NCI-H2107 treated with DMSO at 0.1 percent for 48 hours (cell line): ENCODE data around the gene GAS6.

Source experiments
- DNase-seq: peaks from one replicate; lab custom pipeline; 2025; ENCODE audit not compliant: unreplicated experiment; lab: John Stamatoyannopoulos, UW

GAS6 gene

DNA sequence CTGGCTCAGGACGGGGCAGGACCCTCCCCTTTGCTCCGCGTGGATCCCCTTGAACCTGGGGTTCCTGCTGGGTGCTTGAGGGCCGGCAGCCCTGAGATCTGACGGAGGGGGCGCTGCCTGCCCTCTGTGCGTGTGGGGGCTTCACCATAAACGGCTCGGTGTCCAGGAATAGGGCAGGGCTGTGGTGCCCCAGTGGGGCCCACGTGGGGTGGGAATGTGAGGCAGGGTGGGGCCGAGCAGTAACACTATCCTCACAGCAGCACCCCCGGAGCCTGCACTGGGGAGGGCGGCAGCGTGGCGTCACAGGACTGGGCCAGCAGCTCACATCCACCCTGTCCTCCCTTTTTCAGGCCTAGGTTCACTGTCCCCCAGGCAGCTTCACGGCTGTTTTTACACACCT lies 38.0 kb downstream of the GAS6 start:
- DNase-seq: no peak

DNA sequence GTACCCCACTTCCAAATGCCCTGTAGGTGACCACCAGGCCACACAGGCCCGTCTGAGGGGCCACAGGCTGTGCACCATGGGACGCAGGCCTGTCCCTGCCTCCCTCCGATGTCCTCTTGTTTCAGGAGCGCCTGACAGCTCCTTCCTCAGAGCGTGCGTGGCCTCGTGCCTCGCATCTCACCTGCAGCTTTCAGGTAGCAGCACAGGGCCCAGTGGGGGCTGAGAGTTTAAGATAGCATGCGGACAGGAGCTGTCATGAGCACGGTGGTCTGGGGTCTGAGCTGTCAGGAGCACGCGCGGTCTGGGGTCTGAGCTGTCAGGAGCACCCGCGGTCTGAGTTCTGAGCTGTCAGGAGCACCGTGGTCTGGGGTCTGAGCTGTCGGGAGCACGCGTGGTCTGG lies 40.1 kb downstream of the GAS6 start:
- DNase-seq: no peak

DNA sequence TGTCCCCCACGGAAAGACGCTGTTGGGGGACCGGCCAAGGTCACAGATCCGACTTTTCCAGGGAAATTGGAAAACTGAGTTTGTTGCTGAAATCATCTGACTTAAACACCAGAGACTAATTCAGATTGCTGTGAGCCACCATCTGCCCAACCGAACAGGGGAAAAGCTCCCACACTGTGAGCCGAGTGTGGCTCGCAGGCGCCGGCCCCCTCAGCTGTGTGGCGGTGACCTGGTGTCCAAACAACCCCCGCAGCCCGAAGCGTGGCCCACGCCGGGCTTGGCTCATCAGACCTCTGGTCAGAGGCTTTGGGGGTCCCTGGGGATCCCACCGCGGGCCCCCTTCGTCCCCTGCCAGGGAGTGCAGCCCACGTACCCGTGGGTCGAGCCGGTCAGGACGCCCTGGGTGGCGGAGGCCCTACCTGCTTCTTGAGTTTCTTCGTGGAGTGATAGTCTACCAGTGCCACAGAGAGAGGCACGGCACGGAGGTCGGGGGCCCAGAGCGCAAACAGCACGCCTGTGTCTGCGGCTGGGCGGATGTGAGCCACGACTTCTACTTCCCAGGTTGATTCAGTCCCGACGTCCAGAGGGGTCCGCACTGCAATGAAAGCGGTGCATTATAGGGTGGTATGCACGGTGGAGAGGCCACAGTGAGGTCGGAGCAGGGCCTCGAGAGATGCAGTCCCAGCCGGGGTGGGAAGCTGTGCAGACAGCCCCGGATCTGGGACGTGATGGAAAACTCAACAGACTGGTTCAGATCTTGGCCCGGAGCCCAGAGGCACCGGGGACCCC lies 40.7 kb downstream of the GAS6 start:
- DNase-seq: no peak

DNA sequence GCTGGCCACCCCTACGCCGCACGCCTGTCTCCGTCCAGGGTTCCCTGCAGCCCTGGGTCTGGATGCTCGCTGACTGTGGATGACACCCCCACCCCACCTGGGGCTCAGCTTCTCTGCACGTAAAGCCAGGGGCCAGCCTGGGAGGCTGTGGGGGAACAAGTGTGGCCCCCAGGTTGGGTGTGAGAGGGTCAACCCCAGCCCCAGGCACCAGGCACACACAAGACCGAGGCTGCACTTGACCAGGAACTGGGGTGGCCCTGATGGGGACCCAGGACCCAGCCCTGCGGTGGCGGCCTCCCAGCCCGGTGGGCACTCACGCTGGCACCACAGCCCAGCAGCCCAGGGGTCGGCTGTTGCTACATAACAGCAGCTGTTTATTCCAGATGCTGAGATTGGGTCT lies 41.6 kb downstream of the GAS6 start:
- no peak for DNase-seq

DNA sequence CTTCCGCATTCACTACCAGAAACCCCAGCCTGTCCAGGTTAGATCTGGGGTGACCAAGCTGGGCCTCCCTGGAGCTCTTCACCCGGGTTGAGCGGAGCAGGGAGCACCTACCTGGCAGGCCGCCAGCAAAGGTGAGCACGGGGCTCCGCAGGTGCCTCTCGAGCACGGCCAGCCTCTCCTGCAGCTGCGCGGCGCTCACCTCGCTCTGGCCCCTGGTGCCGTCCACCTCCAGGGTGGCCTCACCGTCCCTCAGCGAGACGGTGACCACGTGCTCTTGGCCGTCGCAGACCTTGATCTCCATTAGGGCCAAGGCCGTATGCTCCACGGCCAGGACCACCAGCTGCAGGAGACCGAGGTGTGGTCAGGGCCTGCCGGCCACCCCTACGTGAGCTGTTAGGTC lies 42.0 kb downstream of the GAS6 start:
- DNase-seq: no peak

DNA sequence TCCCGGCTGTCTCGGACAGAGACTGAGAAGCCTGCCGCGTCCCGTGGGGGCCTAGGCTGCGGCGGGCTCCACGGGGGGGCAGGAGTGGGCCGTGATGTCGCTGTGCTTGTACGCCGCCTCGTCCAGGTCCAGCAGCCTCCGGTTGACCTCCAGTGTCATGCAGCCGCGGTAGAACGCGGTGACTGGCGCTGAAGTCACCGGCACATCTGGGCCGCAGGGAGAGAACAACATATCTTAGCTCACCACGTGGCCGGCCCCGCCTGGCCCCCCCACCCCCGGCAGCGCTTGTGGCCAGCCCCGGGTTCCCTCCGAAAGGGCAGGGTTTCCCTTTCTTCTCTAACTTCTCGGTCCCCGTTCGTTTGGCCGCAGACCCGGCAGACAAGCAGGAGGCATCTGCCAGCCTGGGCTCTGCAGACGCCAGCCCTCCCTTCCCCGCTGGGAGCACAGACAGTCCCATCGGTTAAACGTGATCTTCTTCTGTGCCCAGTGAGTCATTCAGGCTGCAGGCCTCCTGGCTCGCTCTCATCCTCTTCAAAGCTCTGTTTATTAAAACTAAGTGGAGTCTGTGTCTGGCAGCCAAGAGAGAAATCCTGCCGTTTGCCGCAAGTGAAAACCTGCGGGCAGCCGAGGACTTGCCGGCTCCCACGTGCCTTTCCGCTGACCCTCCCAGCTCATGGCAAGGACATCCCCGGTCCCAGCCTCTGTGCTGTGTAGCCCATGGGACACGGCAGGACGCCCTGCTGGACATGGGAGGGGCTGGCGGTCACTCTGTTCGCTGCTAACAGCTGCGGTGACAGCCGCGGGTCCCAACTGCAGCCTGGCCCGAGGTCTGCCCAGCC lies 42.8 kb downstream of the GAS6 start:
- DNase-seq: peak; percentile 73

DNA sequence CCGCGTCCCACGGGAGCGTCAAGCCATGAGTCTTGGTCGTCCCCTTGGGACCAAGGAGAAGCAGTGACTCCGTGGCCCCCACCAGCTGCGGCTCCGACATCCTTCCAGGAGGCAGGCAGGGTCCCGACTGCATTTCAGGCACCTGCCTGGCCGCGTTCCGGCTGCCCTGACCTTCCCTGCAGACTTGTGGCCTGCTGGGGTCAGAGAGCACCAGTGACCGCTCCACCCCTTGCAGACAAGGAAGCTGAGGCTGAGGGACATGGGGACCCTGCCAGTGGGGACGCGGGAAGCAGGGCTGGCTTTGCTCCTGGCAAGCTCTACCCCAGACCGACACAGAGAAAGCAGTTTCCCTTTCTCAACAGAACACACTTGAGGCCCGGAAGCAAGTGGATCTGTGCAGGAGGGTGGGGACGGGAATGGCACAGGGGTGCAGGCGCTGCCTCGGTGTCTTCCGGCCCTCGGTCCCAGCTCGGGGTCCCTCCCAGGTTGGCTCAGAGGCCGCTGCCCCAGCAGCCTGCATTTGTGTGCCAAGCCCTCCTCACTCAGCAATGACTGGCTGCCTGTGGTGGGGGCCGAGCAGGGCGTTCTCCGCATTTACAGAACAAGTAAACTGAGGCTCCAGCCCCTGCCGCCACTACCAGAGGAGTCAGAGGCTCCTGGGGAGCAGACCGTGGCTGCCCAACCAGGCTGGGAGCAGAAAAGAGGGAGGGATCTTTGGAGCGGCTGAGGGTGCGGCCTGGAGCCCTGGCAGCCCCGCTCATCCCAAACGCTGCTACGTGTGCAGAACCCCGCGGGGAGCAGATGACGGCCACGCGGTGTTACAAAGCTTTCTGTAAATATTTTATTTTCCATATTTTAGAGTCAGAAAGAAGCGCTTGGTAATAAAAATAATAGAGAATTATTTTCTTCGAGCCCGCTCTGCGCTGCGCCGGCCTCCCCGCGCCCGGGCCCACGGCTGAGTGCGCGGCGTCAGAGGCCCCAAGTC lies 43.9 kb downstream of the GAS6 start:
- DNase-seq: no peak

DNA sequence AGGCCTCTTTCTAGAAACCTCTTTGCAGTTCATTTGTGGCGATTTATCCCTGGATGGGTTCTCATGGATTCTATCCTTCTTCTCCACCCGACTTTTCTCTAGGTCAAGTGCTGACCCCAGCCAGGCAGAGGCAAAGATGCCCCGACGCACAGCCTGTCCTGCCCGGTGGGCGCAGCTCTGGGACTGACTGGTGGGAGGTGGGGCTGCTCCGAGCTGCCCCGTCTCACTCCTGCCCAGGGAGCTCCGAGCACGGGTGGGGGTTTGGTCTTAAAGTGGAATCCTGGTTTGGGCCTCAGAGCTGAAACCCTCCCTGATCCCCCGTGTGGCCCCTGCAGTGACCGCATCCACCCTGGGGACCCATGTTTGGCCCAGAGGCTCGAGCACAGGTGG lies 44.5 kb downstream of the GAS6 start:
- no peak for DNase-seq

DNA sequence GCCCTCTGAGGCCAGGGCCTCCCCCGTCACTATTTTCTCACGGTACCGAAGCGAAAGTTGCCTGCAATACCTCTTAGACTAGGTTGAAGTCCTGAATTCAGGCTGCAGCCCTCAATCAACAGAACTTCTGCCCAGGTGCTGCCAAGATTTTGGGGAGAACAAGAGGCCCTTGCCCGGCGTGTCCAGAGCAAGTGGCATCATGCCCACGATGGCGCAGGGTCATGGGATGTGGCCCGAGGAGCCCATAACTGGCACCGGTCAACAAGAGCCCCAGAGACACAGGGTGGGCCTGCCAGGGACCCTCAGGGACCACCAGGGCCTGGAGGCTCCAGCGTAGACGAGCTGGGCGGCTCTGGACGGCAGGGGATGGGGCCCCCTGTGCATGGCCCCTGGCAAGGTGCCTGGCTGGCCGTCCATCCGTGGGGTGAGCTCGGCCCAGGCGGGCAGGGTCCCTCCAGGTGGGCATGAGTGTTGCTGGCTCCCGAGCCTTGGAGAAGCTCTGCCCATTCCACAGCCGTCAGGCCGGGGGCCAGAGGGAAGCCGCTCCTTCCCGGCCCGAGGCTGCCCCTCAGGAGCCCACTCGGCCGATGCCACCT lies 45.1 kb downstream of the GAS6 start:
- DNase-seq: no peak

DNA sequence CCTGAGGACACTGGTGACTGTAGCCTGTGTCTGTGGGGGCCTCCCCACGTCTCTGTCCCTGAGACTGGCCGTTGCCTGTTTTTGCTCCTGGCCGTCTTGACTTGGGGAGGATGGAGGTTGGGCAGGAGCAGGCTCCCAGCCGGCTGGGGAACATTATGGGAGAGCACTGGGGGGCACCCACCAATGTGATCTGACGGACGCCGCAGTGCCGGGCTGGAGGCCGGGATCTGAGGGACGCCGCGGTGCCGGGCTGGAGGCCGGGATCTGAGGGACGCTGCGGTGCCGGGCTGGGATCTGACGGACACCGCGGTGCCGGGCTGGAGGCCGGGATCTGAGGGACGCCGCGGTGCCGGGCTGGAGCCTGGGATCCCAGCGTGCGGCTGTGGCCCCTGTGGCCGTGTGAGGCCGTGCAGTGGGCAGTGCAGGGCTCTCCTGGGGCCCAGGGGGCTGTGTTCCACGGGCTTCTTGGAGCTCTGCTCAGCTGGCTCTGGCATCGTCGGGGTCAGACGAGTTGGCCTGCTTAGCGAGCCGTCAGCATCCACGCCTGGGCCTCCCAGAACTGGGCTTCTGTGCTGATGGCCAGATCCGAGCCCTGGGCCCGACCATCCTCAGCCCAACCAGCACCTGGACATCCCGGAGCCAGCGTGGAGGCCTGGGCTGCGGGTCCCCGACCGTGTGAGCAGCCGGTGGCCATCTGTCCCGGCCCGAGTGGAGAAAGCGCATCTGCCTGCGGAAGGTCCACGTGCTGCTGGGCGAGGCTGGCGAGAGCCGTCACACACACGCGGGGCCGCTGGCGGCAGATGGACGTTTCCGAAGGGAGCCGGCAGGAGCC lies 45.8 kb downstream of the GAS6 start:
- no peak for DNase-seq

DNA sequence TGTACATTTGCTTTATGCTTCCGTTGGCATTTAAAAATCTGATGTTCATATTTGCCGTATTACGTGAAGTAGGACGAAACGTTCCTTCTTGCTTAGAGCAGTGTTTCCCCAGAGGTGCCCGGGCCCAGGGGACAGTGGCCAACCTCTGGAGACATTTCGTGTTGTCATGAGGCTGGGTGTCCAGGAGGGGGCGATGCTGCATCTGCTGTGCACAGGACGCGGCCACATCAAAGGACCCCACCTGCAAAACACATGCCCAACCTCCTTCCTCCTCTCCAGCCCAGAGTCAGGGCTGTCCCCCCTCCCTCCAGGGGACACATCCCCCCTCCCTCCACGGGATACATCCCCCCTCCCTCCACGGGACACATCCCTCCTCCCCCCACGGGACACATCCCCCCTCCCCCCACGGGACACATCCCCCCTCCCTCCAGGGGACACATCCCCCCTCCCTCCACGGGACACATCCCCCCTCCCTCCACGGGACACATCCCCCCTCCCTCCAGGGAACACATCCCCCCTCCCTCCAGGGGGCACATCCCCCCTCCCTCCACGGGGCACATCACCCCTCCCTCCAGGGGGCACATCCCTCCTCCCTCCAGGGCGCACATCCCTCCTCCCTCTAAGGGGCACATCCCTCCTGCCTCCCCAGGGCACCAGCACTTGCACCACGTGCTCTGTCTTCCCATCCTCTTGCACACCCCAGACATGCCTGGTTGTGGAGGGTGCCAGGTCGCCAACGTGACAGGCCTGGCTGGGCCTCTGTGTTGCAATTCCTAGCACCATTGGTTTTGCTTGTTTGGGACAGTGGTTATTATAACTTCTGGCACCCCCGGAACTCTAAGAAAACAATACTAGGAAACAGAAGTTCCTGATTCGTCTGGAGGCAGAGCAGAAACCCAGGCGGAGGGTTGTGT lies 46.7 kb downstream of the GAS6 start:
- DNase-seq: peak; percentile 61

DNA sequence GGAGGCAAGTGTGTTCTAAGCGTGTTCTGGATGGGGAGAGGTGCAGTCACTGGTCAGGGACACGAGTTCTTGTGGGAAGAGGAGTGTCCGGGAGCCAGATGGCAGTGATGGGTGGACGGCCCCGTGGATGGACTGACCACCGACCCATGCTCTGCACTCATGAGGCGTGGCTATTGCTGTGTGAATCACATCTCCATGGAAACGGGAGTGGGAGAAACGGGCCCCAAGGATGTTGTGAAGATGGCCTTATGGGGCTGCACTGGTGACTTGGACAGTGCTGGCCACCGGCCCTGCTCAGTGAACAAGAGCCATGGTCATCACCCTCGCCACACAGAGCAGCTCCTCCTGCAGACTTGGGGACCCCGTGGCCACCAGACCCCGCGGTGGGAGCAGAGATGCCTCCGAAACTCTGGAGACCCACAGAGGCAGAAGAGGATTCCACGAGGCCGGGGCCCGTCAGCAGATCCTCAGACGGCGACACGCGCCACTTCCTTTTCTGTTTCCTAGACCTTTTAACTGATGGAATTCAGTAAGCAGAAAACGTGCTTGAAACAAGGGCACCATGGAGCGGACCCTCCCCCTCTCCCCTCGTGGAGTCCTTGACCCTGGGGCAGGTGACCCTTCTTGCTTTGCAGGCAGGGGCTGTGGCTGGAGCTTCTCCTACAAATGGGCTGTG lies 47.5 kb downstream of the GAS6 start:
- no peak for DNase-seq

DNA sequence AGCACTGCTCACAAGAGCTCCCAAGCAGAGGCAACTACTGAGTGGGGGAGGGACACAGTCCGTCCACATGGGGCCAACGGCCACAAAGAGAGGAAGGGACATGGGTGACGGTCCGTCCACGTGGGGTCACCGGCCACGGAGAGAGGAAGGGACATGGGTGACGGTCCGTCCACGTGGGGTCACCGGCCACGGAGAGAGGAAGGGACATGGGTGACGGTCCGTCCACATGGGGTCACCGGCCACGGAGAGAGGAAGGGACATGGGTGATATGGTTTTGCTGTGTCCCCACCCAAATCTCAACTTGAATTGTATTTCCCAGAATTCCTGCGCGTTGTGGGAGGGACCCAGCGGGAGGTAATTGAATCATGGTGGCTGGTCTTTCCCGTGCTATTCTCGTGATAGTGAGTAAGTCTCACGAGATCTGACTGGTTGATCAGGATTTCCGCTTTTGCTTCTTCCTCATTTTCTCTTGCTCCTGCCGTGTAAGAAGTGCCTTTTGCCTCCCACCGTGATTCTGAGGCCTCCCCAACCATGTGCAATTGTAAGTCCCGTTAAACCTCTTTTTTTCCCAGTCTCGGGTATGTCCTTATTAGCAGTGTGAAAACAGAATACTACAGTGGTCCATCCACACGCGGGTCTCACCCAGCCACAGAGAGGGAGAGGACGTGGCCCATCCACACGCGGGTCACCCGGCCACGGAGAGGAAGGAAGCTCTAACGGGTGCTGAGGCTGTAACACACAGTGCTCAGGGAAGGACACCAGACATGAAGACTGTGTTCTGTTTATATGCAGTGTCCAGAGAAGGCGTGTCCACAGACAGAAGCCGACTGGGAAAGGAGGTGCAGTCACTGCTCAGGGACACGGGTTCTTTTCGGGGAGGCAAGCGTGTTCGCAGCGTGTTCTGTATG lies 48.5 kb downstream of the GAS6 start:
- DNase-seq: no peak

DNA sequence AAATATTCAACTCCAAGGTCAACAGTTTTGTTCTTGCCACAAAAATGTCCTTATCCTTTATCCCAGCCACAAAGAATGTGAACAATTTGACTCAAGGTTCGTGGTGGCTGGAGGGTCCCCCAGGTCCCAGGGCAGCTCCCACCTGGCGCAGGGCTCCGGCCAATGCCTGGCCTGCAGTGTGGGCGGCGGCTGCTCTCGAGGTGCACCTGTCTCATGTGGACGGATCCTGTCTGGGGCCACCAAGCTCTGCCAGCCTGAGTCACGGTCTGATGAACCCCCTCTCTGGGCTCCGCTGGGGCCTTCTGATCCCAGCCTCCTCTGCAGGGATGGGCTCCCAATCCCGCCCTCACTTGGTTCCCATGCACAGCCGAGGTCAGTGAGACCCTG lies 49.4 kb downstream of the GAS6 start:
- no peak for DNase-seq

DNA sequence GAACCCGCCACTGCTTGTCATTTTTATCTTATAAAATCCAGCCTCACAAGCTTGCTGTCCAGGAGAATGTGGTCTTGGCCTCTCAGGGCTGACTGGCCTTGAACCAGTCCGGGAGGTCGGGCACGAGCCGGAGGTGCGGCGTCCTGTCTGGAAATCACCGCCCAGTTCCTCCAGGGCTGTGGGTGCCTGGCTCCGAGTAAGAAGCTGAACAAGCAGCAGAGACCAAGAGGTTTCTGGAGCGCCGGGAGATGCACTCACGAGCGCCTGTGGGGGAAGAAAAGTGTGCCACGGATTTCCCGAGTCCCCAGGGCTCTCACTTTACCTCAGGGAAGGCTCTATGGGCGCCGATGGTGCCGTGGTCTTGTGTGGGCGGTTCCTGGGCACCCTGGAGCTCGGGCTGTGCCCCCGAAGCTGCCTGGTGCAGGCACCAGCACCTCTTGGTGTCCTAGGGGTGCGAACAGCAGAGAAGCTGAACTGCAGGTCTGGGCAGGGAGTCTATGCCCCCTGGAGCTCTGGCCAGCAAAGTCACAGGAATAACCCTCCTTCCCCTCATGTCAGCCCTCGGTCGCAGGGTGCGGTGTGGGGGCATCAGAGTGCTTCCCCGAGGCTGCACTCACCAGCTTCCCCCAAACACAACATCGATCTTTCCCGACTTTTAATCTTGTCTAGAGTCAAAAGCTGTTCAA lies 50.0 kb downstream of the GAS6 start:
- no peak for DNase-seq

DNA sequence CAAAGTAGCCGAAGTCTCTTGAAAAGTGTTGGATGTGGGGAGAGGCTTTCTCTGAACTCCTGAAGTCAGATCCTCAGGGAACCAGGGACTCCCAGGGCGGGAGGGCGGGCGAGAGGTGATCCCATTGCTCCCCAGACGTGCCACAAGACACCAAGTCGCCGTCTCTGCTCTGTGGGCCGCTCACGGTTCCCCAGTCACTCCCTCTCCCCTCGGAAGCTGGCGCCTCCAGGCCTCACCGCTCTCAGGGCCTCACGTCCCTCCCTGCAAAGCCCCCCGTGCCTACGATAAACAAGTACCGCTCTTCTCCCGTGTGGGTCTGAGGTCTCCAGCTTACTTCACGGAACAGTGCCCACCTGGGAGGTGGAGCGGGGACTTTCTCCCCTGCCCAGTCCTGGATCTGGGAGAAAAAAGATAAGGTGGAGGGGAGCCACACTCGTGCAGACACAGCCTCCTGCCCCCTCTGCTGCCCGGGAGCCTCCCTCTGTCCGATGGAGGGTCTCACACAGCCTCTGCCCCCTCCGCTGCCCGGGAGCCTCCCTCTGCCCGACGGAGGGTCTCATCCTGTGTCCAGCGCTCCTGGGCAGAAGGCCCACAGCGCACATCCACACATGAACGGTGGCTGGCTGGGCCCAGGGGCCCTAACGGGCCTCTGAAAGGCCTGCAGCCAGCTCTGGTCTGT lies 50.7 kb downstream of the GAS6 start:
- no peak for DNase-seq
